Thyroid gland (tissue), 4 donors: ENCODE results near the gene RNF213. TPM values are rescaled to one million over a fixed set of nuclear protein-coding genes. Genes with fewer than 3 reads are reported as not detected.

Source experiments
- DNase-seq, 2 donors: peaks; one replicate each; pipeline ENCODE4 v3.0.0-alpha.2; 2019
- H3K27ac ChIP-seq, 3 donors: fragments of 200-600 bp; sonication (generic); 1 replicate in 2 of 3; 2 replicates in 1 of 3; pipeline ENCODE4 v1.5.1; 2016 to 2019; ENCODE audit warnings: mild to moderate bottlenecking in 1 of 3, moderate library complexity in 1 of 3
- H3K27me3 ChIP-seq: fragments of 200-600 bp; sonication (generic); one replicate; pipeline ENCODE4 v1.5.1; 2019
- H3K36me3 ChIP-seq, 2 donors: fragments of 200-600 bp; sonication (generic); one replicate each; pipeline ENCODE4 v1.5.1; 2016 to 2019
- H3K4me1 ChIP-seq, 2 donors: fragments of 200-600 bp; sonication (generic); one replicate each; pipeline ENCODE4 v1.5.1; 2017 to 2019
- H3K4me3 ChIP-seq, 3 donors: fragments of 200-600 bp; sonication (generic); replicated peaks in 1 of 3; 1 replicate in 2 of 3; 2 replicates in 1 of 3; pipeline ENCODE4 v1.5.1; 2016; ENCODE audit warnings: mild to moderate bottlenecking in 1 of 3
- H3K9me3 ChIP-seq: fragments of 200-600 bp; sonication (generic); one replicate; pipeline ENCODE4 v1.5.1; 2017
- CTCF ChIP-seq, 6 experiments: fragments of 200-600 bp in 3 of 6; fragments of 450-650 bp in 3 of 6; sonication (generic) in 3 of 6; IDR thresholded peaks; one replicate each; pipeline ENCODE4 v1.5.1; 2016 to 2019; ENCODE audit warnings: antibody characterized with exemption in 6 of 6, mild to moderate bottlenecking in 2 of 6, inconsistent platforms in 1 of 6, moderate library complexity in 1 of 6
- POLR2A ChIP-seq, 2 donors: fragments of 450-650 bp; IDR thresholded peaks; one replicate each; pipeline ENCODE4 v1.6.1; 2017; ENCODE audit warnings: antibody characterized with exemption in 2 of 2, mild to moderate bottlenecking in 2 of 2, moderate library complexity in 1 of 2
- WGBS, 2 donors: methylation state at CpG; one replicate each; pipeline ENCODE4 v1.1.5; 2017; 5-methylcytosine and 5-hydroxymethylcytosine counted together
- intact Hi-C: fragments of 100-400 bp; cut with DNase I; formaldehyde crosslinking; loops from one replicate; pipeline ENCODE4 v1.15.1; 2023
- total RNA-seq, 4 donors: library from RNA; depleted of rRNA; stranded (reverse); fragments of >200 nt; gene quantifications; one replicate each; pipeline ENCODE4 v1.2.3, GENCODE V29; 2016

The RNF213 gene
- total RNA-seq, 4 donors from 2014 or later, result 107 to 245 (median 187) TPM

GRCh38 chr17:80263253-80264204 is 2.9 kb downstream of the RNF213 start:
- H3K9me3 ChIP-seq, result no peaks in the 10 kb centered on the region
- H3K4me3 ChIP-seq, result peak overlapping the region in 1 of 3 donors; percentile 15
- H3K4me1 ChIP-seq, result peaks cover 19 to 39% of the 10 kb centered on the region in 2 donors
- 50 to 68% methylated on average over 10 to 18 of the region's 19 CpGs for WGBS, 2 donors
- H3K27ac ChIP-seq, result peak overlapping the region; percentile 34 to 99 (median 98)
- no peaks in the 10 kb centered on the region for H3K27me3 ChIP-seq
- DNase-seq, result peak; percentile 56 to 59
- H3K36me3 ChIP-seq, result peaks cover 0 to 11% of the 10 kb centered on the region in 2 donors
- intact Hi-C loops, result loop anchor here (5.0 kb wide), 1 partner anchor 41 kb away; the partner anchor contains the start of genes SGSH and SLC26A11
- TF ChIP-seq CTCF (IDR thresholded peaks at IDR 0.05), result no peak
- TF ChIP-seq POLR2A (IDR thresholded peaks at IDR 0.05), result no peak

GRCh38 chr17:80264205-80265075 is 3.8 kb downstream of the RNF213 start:
- Histone ChIP-seq H3K27me3 (no peaks in the 10 kb centered on the region), H3K36me3 (peaks cover 0 to 11% of the 10 kb centered on the region in 2 donors), H3K9me3 (no peaks in the 10 kb centered on the region), H3K27ac (peak overlapping the region in 2 of 3 donors; percentile 38 to 98), H3K4me3 (peak overlapping the region in 1 of 3 donors; percentile 15), H3K4me1 (peaks cover 18 to 34% of the 10 kb centered on the region in 2 donors)
- TF ChIP-seq CTCF (IDR thresholded peaks at IDR 0.05) (no peak), POLR2A (IDR thresholded peaks at IDR 0.05) (no peak)
- 85% methylated on average over 19 of the region's 19 CpGs for WGBS, 2 donors
- no peak for DNase-seq
- intact Hi-C loops, result loop anchor here (5.0 kb wide), 1 partner anchor 42 kb away; the partner anchor contains the start of genes SGSH and SLC26A11

- 65 to 83% methylated on average over 13 to 17 of the region's 17 CpGs for WGBS, 2 donors
- intact Hi-C loops, result no loop called here
- Histone ChIP-seq H3K27ac (no peak overlapping the region), H3K4me1 (peaks cover 13 to 29% of the 10 kb centered on the region in 2 donors), H3K4me3 (no peak overlapping the region), H3K36me3 (peaks cover 5 to 14% of the 10 kb centered on the region in 2 donors), H3K9me3 (no peaks in the 10 kb centered on the region), H3K27me3 (no peaks in the 10 kb centered on the region)
- TF ChIP-seq CTCF (IDR thresholded peaks at IDR 0.05), result no peak
- TF ChIP-seq POLR2A (IDR thresholded peaks at IDR 0.05), result no peak
- DNase-seq, result peak in 1 of 2 donors; percentile 37
These were observed 4.8 kb downstream of the RNF213 start for GRCh38 chr17:80265205-80266068.

GRCh38 chr17:80267391-80267790 is 6.7 kb downstream of the RNF213 start:
- Histone ChIP-seq H3K9me3 (no peaks in the 10 kb centered on the region), H3K4me1 (peaks cover 6 to 21% of the 10 kb centered on the region in 2 donors), H3K4me3 (no peak overlapping the region), H3K27me3 (no peaks in the 10 kb centered on the region), H3K27ac (no peak overlapping the region), H3K36me3 (peaks cover 5 to 14% of the 10 kb centered on the region in 2 donors)
- intact Hi-C loops, result no loop called here
- DNase-seq, result no peak
- WGBS, 2 donors, result 98 to 99% methylated on average over 6 of the region's 6 CpGs
- no peak for TF ChIP-seq CTCF (IDR thresholded peaks at IDR 0.05)
- no peak for TF ChIP-seq POLR2A (IDR thresholded peaks at IDR 0.05)
